GM12875 (cell line): ENCODE measurements around the gene ZSCAN32.

Experiments
- H3K4me3 ChIP-seq: one replicate; pipeline ENCODE4 v1.5.1; 2011; ENCODE audit warnings: low read depth, low read length, control low read depth
- CTCF ChIP-seq: IDR thresholded peaks from 2 replicates; pipeline ENCODE4 v1.5.1; 2011; ENCODE audit warnings: low read depth, mild to moderate bottlenecking, control low read depth, inconsistent platforms, low read length, moderate library complexity, borderline replicate concordance; ENCODE audit not compliant: insufficient read depth

The ZSCAN32 gene

GRCh38 chr16:3413730-3414379, 13.1 kb upstream of the ZSCAN32 start:
- no peak overlapping the region for H3K4me3 ChIP-seq
- TF ChIP-seq CTCF: no peak

- no peak overlapping the region for H3K4me3 ChIP-seq
- TF ChIP-seq CTCF: no peak
Observed at GRCh38 chr16:3408561-3409197, 7.9 kb upstream of the ZSCAN32 start.

GRCh38 chr16:3401719-3402397, 1.1 kb upstream of the ZSCAN32 start:
- peak overlapping the region; percentile 86 for H3K4me3 ChIP-seq
- no peak for TF ChIP-seq CTCF

- no peak for TF ChIP-seq CTCF
- peak overlapping the region; percentile 96 for H3K4me3 ChIP-seq
Observed at GRCh38 chr16:3400446-3400778, 392 bp downstream of the ZSCAN32 start.

GRCh38 chr16:3389663-3390338, 11.0 kb downstream of the ZSCAN32 start:
- TF ChIP-seq CTCF: no peak
- no peak overlapping the region for H3K4me3 ChIP-seq

- H3K4me3 ChIP-seq: no peak overlapping the region
- TF ChIP-seq CTCF: no peak
Observed at GRCh38 chr16:3388325-3388724, 12.5 kb downstream of the ZSCAN32 start.

GRCh38 chr16:3383045-3383448, 17.8 kb downstream of the ZSCAN32 start:
- H3K4me3 ChIP-seq: no peak overlapping the region
- no peak for TF ChIP-seq CTCF
